Osteoblast (primary cell): ENCODE data around the gene BCAR3. TPM values are rescaled to one million over a fixed set of nuclear protein-coding genes. Genes with fewer than 3 reads are reported as not detected.

Source experiments
- DNase-seq: peaks from one replicate; pipeline ENCODE4 v3.0.0; 2011; ENCODE audit warnings: low spot score, mixed read lengths; ENCODE audit not compliant: insufficient read length; ENCODE audit errors: missing footprints
- H2AFZ ChIP-seq: 2 replicates; pipeline ENCODE4 v1.6.0; 2011; ENCODE audit warnings: mild to moderate bottlenecking, low read length
- H3K27ac ChIP-seq: 2 replicates; pipeline ENCODE4 v1.5.1; 2011; ENCODE audit warnings: mild to moderate bottlenecking, low read depth, low read length, moderate library complexity
- H3K27me3 ChIP-seq: 2 replicates; pipeline ENCODE4 v1.6.0; 2012; ENCODE audit warnings: mild to moderate bottlenecking, control low read depth, inconsistent platforms, low read length, moderate library complexity; ENCODE audit not compliant: insufficient read depth
- H3K36me3 ChIP-seq: 2 replicates; pipeline ENCODE4 v1.5.1; 2011; ENCODE audit warnings: mild to moderate bottlenecking, low read length, control low read depth, moderate library complexity; ENCODE audit not compliant: insufficient read depth
- H3K4me1 ChIP-seq: 2 replicates; pipeline ENCODE4 v1.5.1; 2011; ENCODE audit warnings: mild to moderate bottlenecking, low read length, control low read depth, moderate library complexity; ENCODE audit not compliant: insufficient read depth
- H3K4me2 ChIP-seq: 2 replicates; pipeline ENCODE4 v1.6.0; 2011; ENCODE audit warnings: mild to moderate bottlenecking, low read length; ENCODE audit not compliant: insufficient read depth
- H3K4me3 ChIP-seq: fragments of 200-600 bp; sonication (generic); 3 replicates; pipeline ENCODE4 v1.5.1; 2012; ENCODE audit warnings: mild to moderate bottlenecking, low read length, inconsistent platforms; ENCODE audit not compliant: insufficient read depth
- H3K79me2 ChIP-seq: 2 replicates; pipeline ENCODE4 v1.6.0; 2012; ENCODE audit warnings: mild to moderate bottlenecking, low read length, control low read depth, inconsistent platforms; ENCODE audit not compliant: insufficient read depth
- H3K9me3 ChIP-seq: 2 replicates; pipeline ENCODE4 v1.5.1; 2011; ENCODE audit warnings: low read depth, low read length, control low read depth
- H4K20me1 ChIP-seq: 2 replicates; pipeline ENCODE4 v1.6.0; 2012; ENCODE audit warnings: mild to moderate bottlenecking, low read length, control low read depth; ENCODE audit not compliant: insufficient read depth
- CTCF ChIP-seq: IDR thresholded peaks from 2 replicates; pipeline ENCODE4 v1.5.1; 2011; ENCODE audit warnings: mild to moderate bottlenecking, low read depth, low read length, moderate library complexity; ENCODE audit errors: extremely low read depth
- total RNA-seq: library from RNA; depleted of rRNA; stranded (reverse); fragments of >200 nt; gene quantifications from 2 replicates; pipeline ENCODE4 v1.2.3, GENCODE V29; 2012

The BCAR3 gene
- total RNA-seq, 1 donor, result 34.0 TPM

DNA sequence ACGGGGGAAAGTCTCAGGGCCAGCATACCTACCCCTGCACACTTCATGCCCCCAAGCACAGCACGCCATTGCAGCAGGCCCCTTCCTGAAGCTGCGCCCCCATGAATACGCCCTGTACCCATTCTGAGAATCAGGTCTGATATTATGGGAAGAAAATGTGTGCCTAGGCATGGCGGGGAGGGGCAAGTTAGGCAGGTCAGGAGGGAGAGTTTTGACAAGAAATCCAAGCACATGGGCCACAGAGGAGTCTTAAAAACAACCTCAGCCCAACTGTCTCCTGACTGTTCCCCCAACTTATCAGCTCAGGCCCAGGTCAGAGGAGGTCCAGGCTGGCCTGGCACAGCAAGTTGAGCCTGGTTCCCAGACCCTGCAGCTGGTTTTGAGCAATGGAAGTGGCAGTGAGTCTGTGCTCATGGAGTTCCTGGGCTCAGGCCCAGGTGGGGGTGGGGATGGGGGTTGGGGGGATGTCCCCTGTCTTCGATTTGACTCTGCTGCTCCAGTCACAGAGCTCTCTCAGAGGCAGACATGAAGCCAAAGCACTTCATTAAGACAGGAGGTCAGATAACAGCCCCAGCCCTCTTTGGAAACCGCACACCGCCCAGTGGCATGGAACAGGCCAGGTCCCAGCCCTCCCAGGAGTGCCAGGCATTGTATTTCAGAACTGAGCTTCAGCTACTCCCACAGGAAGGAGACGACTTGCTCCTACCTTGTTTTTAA, 20.6 kb upstream of the BCAR3 start:
- Histone ChIP-seq H3K36me3 (no peaks in the 10 kb centered on the region), H3K27me3 (no peaks in the 10 kb centered on the region), H3K27ac (peak overlapping the region; percentile 73), H3K9me3 (no peaks in the 10 kb centered on the region), H3K4me3 (no peak overlapping the region), H2AFZ (peak overlapping the region; percentile 49), H3K79me2 (no peaks in the 10 kb centered on the region), H4K20me1 (no peaks in the 10 kb centered on the region), H3K4me1 (peaks cover 22% of the 10 kb centered on the region), H3K4me2 (peak overlapping the region; percentile 29)
- no peak for TF ChIP-seq CTCF
- DNase-seq, result no peak

DNA sequence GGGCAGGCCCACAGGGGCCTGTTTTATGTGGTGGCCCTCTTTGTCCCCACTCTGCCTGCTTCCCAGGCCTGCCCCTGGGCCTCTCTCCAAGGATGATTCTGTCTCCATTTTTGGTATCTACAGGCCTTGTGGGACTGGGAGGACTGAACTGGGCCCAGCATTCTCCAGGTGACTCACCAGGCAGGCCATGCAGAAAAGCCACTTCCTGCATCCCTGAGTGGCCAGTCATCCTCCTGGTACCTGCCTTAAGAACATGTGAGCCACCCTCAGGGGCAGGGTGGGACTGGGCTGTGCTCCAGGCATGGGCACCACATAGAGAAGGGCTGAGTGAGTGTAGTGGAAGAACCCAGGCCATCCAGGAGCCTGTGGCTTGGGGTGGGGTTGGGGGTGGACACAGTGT, 20.0 kb upstream of the BCAR3 start:
- H3K4me3 ChIP-seq, result no peak overlapping the region
- no peaks in the 10 kb centered on the region for H3K27me3 ChIP-seq
- H3K36me3 ChIP-seq, result no peaks in the 10 kb centered on the region
- DNase-seq, result peak; percentile 97
- peak overlapping the region; percentile 1 for H2AFZ ChIP-seq
- peaks cover 22% of the 10 kb centered on the region for H3K4me1 ChIP-seq
- peak overlapping the region; percentile 29 for H3K4me2 ChIP-seq
- no peaks in the 10 kb centered on the region for H4K20me1 ChIP-seq
- peak overlapping the region; percentile 73 for H3K27ac ChIP-seq
- TF ChIP-seq CTCF, result no peak
- H3K79me2 ChIP-seq, result no peaks in the 10 kb centered on the region
- no peaks in the 10 kb centered on the region for H3K9me3 ChIP-seq

- H3K27ac ChIP-seq, result peak overlapping the region; percentile 73
- H3K4me1 ChIP-seq, result peaks cover 22% of the 10 kb centered on the region
- DNase-seq, result no peak
- H4K20me1 ChIP-seq, result no peaks in the 10 kb centered on the region
- no peaks in the 10 kb centered on the region for H3K9me3 ChIP-seq
- no peaks in the 10 kb centered on the region for H3K36me3 ChIP-seq
- peak overlapping the region; percentile 1 for H2AFZ ChIP-seq
- no peak overlapping the region for H3K4me3 ChIP-seq
- no peak overlapping the region for H3K4me2 ChIP-seq
- no peaks in the 10 kb centered on the region for H3K27me3 ChIP-seq
- no peaks in the 10 kb centered on the region for H3K79me2 ChIP-seq
- TF ChIP-seq CTCF, result no peak
Measured at GRCh38 chr1:93700532-93701469, 19.2 kb upstream of the BCAR3 start.
